KOPT-K1 (cell line): ENCODE measurements around the gene CENPK.
"Not testable (repeated sequence)": the region's sequence is repeated elsewhere in the genome, so short reads cannot be mapped to it uniquely, and the experiment has no call there.

ENCODE experiments used
- H3K27ac ChIP-seq: fragments of 200-600 bp; sonication (generic); 2 replicates; pipeline ENCODE4 v1.5.1; 2016; ENCODE audit warnings: antibody characterized with exemption, mild to moderate bottlenecking, low read depth, low read length; ENCODE audit not compliant: poor library complexity, severe bottlenecking
- H3K36me3 ChIP-seq: fragments of 200-600 bp; sonication (generic); 2 replicates; pipeline ENCODE4 v1.5.1; 2017; ENCODE audit warnings: antibody characterized with exemption, mild to moderate bottlenecking, low read length, moderate library complexity; ENCODE audit not compliant: insufficient read depth
- H3K9me3 ChIP-seq: fragments of 200-600 bp; sonication (generic); 2 replicates; pipeline ENCODE4 v1.5.1; 2017; ENCODE audit warnings: antibody characterized with exemption, low read length, mild to moderate bottlenecking; ENCODE audit not compliant: insufficient read depth, poor library complexity, severe bottlenecking

CENPK gene

DNA sequence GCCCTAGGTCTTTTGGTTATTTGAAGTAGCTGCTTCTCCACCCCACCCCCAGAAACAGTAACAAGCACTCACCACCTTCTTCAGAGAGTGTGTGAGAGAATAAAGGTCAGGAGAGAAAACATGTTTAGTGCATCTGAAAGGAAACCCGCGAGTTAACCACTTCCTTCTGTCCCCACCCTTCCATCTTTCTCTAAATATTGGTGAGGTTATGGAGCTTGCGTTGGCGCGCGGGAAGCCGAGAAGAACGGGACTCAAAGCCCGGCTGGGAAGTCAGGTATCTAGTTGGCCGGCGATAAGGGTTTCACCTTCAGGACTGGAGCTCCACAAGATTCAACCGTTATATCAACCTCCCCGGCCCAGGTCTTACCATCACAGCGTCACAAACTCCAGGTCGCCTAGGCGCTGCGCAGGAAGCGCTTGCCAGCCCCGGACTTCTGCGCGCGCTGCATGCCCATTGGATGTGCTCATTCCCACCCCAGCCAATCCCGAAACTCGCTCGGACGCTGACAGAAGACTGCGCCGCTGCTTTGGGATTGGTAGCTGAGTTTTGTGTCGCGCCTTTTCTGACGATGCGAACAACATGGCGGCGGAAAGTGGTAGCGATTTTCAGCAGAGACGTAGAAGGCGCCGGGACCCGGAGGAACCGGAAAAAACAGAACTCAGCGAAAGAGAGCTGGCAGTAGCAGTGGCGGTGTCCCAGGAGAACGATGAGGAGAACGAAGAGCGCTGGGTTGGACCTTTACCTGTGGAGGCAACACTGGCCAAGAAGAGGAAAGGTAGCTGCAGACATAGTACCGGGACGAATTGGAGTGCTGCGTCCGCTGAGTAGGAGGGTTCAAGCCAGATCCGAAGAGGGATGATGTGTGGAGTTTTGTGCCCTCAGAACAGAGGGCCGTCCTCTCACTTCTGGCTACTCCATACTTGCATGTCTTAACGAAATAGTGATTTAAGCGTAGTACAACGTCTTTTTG, at the start of gene CENPK, which contains the start of gene PPWD1:
TSS of gene CENPK (minus strand) at position 438 of the 971 bp plus-strand sequence. CDS start 8,261 bp downstream, outside the sequence.
TSS of gene PPWD1 (plus strand) at position 566 of the 971 bp plus-strand sequence. CDS start at position 581, 15 bp downstream.
- H3K9me3 ChIP-seq, result no peaks in the 10 kb centered on the region
- peak within 1 kb of the TSS; percentile 86 for H3K27ac ChIP-seq
- peaks cover 47% of the 10 kb centered on the region for H3K36me3 ChIP-seq

DNA sequence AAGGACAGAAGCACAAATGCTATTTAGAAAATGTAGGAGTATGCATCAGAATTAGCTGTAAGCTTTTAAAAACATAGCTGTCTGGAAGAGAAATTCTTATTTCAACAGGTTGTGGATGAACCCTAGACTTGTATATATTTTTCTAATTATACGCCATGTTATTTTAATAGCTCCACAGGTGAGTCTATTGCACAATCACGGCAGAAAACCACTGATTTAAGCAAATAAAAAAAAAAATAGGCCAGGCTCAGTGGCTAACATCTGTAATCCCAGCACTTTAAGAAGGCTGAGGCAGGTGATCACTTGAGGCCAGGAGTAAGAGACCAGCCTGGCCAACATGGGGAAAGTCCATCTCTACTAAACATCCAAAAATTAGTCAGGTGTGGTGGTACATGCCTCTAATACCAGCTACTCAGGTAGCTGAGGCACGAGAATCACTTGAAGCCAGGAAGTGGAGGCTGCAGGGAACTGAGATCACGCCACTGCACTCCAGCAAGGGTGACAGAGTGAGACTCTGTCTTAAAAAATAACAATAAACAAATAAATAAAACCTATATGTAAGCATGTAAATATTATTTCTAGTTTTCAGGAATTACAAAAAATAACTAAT, 49.4 kb upstream of the CENPK start:
- H3K27ac ChIP-seq, result no peak overlapping the region
- no peaks in the 10 kb centered on the region for H3K9me3 ChIP-seq
- H3K36me3 ChIP-seq, result peaks cover 89% of the 10 kb centered on the region

GRCh38 chr5:65611524-65611923, 48.6 kb upstream of the CENPK start:
- H3K27ac ChIP-seq, result no peak overlapping the region
- no peaks in the 10 kb centered on the region for H3K9me3 ChIP-seq
- peaks cover 91% of the 10 kb centered on the region for H3K36me3 ChIP-seq

DNA sequence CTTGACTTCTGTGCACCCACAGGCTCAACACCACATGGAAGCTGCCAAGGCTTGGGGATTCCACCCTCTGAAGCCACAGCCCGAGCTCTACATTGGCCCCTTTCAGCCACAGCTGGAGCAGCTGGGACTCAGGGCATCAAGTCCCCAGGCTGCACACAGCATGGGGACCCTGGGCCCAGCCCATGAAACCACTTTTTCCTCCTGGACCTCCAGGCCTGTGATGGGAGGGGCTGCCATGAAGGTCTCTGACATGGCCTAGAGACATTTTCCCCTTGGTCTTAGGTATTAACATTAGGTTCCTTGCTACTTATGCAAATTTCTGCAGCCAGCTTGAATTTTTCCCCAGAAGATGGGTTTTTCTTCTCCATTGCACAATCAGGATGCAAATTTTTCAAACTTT, 38.8 kb upstream of the CENPK start:
- not testable (repeated sequence) for H3K27ac ChIP-seq
- Histone ChIP-seq H3K9me3 (peaks cover 34% of the 10 kb centered on the region), H3K36me3 (peaks cover 94% of the 10 kb centered on the region)

DNA sequence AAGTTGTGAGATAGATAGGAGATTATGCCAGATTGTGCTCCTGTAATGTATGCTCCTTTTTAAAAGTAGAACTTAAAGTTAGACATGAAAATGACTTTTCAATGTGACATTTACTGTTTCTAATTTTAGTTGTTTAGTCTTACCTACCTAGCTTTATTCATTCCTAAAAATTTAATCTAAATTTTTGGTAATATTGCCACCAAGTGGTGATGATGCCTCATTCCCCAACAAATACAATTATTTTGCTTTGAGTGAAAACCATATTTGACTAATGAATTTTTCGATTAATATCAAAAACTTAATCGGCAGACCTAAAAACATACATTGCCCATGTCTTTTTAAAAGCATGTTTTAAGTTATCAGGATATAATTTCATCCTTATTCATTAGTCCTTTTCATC, 25.7 kb upstream of the CENPK start:
- Histone ChIP-seq H3K36me3 (peaks cover 98% of the 10 kb centered on the region), H3K9me3 (no peaks in the 10 kb centered on the region), H3K27ac (no peak overlapping the region)

DNA sequence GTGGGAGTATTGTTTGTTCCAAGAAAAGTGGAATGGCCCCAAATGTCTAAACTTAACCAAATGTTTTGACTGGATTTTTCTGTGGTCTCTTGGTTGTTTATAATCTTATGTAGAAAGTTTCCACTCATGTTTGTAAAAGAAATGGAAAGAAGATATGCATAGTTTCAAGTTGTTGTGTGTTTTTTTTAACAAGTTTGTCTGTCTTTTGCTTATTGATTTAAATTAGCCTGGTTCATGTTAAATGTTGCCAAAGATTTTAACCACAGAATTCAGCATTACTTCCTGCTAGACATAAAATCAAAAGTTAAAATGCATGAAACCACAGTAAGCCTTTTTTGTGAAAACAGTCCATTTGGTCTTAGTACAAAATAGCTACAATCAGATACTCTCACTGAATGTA, 14.2 kb upstream of the CENPK start:
- H3K27ac ChIP-seq, result no peak overlapping the region
- peaks cover 86% of the 10 kb centered on the region for H3K36me3 ChIP-seq
- H3K9me3 ChIP-seq, result no peaks in the 10 kb centered on the region

DNA sequence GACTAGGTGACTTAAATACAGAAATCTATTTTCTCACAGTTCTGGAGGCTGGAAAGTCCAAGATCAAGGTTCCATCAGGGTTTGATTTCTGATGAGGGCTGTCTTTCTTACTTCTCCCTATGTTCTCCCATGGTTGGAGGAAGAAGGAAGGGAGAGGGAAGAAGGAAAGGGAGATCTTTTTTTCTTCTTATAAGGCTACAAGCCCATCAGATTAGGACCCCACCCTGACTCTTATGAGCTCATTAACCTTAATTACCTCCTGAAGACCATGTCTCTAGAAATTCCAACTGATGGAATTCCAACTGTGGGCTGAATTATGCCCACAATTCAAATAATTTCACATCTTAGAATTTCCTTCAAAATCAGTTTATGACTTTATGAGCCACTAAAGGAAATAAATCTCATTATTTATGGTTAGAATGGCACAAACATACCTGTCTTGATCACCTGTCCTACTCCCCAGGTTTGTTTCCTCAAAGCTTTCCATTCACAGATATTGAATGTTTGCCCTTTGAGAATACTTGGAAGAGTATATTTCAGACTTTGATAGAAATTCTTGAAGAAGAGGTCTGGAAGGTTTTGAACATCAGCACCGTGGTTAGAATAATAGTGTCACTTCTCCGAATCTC, 7.7 kb upstream of the CENPK start:
- Histone ChIP-seq H3K27ac (no peak overlapping the region), H3K36me3 (peaks cover 75% of the 10 kb centered on the region), H3K9me3 (no peaks in the 10 kb centered on the region)

DNA sequence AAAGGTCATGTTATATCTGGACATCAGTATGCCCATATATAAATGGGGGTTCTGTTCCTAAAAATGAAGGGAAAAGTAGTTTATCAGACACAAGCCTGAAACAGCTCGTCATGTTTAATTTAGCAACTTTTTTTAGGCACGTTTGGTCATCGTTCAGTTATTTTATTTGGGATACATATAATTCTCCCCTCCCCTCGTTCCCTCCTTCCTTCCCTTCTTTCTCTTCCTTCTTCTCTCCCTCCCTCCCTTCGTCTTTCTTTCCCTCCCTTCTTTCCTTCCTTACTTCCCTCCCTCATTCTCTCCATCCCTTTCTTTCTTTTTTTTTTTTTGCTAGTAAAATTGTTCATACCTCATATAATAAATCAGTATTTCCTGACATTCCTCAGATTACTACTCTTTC, 3.5 kb upstream of the CENPK start:
- H3K36me3 ChIP-seq, result peaks cover 41% of the 10 kb centered on the region
- no peak overlapping the region for H3K27ac ChIP-seq

GRCh38 chr5:65563777-65564176, 809 bp upstream of the CENPK start:
- no peaks in the 10 kb centered on the region for H3K9me3 ChIP-seq
- H3K27ac ChIP-seq, result peak overlapping the region; percentile 86
- H3K36me3 ChIP-seq, result peaks cover 44% of the 10 kb centered on the region

More for the DNA sequence above, 3.5 kb upstream of the CENPK start:
- no peaks in the 10 kb centered on the region for H3K9me3 ChIP-seq

GRCh38 chr5:65556718-65557117, 6.2 kb downstream of the CENPK start:
- H3K27ac ChIP-seq, result no peak overlapping the region
- H3K9me3 ChIP-seq, result no peaks in the 10 kb centered on the region
- H3K36me3 ChIP-seq, result peaks cover 93% of the 10 kb centered on the region

DNA sequence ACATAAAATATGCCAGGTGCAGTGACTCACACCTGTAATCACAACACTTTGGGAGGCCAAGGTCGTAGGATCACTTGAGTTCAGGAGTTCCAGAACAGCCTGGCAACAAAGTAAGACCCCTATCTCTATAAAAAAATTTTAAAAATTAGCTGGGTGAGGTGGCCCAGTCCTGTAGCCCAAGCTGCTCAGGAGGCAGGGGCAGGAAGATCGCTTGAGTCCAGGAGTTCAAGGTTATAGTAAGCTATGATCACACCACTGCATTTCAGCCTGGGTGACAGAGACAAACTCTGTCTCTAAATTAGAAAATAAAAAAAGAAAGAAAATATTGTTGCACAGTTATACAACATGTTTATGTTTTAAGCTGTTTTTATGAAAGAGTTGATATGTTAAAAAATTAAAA, 6.8 kb downstream of the CENPK start:
- Histone ChIP-seq H3K9me3 (no peaks in the 10 kb centered on the region), H3K27ac (no peak overlapping the region), H3K36me3 (peaks cover 93% of the 10 kb centered on the region)

GRCh38 chr5:65555287-65555686, 7.7 kb downstream of the CENPK start:
- Histone ChIP-seq H3K27ac (no peak overlapping the region), H3K9me3 (no peaks in the 10 kb centered on the region), H3K36me3 (peaks cover 95% of the 10 kb centered on the region)

DNA sequence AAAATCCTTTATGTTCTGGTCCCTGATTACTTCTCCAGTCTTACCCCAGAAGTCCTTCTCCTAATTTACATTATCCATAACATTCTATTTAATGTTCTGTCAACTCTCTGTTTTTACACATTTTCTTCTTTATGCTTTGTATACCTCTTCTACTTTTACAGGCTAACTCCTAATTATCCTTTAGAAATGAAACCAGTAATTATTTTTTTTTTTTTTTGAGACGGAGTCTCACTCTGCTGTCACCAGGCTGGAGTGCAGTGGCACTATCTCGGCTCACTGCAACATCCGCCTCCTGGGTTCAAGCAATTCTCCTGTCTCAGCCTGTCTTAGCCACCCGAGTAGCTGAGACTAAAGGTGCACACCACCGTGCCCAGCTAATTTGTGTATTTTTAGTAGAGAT, 9.0 kb downstream of the CENPK start:
- Histone ChIP-seq H3K27ac (no peak overlapping the region), H3K36me3 (peaks cover 95% of the 10 kb centered on the region)

GRCh38 chr5:65548281-65548680, 14.7 kb downstream of the CENPK start:
- H3K9me3 ChIP-seq, result no peaks in the 10 kb centered on the region
- H3K27ac ChIP-seq, result no peak overlapping the region
- peaks cover 96% of the 10 kb centered on the region for H3K36me3 ChIP-seq

More for the DNA sequence above, 9.0 kb downstream of the CENPK start:
- no peaks in the 10 kb centered on the region for H3K9me3 ChIP-seq

GRCh38 chr5:65546141-65546540, 16.8 kb downstream of the CENPK start:
- no peak overlapping the region for H3K27ac ChIP-seq
- H3K9me3 ChIP-seq, result no peaks in the 10 kb centered on the region
- H3K36me3 ChIP-seq, result peaks cover 99% of the 10 kb centered on the region
